Stimulated activated CD8-positive, alpha-beta memory T cell treated with anti-CD3 and anti-CD28 coated beads, Interleukin-15, amount 100 ng/mL, for 48 hours (primary cell): ENCODE results near the gene VSTM2L.

ENCODE experiments used
- DNase-seq, 2 donors: peaks; one replicate each; pipeline ENCODE4 v3.0.0-alpha.2; 2020; ENCODE audit warnings: low read depth in 2 of 2

The VSTM2L gene

DNA sequence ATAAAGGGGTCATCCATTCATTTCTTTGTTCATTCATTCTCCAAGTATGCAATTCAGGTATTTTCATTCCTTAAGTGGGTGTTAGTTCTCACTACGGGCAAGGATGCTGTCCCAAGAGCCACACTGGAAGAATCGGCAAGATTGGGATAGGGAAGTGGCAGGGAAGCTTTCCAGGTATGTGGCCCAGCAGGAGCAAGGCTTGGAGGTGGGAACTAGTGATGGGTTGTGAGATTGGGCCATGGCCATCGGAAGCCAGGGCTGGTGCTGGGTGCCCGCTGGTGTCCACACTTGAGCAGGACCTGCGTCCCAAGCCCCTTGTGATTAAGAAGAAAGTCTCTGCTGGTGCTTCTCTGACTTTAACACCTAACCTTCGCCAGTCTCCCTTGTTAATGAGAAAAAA, 15.1 kb downstream of the VSTM2L start:
- no peak for DNase-seq

DNA sequence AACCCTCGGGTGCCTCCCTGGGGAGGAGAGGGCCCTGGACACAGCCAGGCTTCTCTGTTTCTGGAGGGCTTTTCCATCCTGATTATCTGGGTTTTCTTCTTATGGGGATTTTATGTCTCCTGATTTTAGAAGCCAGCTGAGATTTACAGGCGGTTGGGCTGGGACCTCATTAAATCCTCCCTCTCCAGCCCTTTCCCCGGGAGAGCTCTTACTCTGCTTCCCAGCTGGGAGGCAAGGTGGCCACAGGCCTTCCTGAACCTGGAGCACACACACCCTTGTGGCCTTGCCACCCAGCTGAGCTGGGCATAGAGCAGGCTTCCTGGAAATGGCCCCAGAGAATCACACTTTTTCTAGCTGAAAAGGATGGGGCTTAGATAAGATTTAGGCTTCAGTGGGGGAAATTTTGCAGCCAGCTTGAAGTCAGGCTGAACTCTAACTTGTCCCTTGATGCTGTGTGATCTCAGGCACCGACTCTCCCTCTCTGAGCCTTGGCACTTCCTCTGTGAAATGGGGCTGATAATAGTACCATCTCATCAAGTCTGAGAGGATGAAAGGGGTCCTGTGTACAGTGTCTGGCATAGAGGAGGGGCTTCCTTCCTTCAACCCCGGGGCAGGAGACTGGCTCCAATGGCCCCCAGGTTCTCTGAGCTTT, 16.6 kb downstream of the VSTM2L start:
- no peak for DNase-seq

DNA sequence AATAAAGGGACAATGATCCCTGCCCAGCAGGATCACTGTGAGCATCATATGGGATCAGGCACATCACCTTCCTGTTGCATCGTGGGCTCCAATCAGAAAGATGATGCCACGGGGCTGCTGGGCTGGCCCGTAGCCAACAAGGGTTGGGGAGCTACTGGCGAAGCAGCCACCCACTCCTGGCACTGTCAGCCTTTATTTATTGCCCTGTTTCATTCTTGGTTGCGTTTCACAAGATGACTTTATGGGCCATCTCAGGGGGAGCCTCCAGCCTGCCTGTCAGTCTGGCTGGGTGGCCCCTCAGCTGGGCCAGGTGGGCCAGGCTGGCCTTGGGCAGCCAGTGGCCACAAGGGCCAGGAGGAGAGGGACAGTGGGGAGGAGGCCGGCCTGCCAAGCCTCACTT, 17.3 kb downstream of the VSTM2L start:
- peak in 1 of 2 donors; percentile 22 for DNase-seq

DNA sequence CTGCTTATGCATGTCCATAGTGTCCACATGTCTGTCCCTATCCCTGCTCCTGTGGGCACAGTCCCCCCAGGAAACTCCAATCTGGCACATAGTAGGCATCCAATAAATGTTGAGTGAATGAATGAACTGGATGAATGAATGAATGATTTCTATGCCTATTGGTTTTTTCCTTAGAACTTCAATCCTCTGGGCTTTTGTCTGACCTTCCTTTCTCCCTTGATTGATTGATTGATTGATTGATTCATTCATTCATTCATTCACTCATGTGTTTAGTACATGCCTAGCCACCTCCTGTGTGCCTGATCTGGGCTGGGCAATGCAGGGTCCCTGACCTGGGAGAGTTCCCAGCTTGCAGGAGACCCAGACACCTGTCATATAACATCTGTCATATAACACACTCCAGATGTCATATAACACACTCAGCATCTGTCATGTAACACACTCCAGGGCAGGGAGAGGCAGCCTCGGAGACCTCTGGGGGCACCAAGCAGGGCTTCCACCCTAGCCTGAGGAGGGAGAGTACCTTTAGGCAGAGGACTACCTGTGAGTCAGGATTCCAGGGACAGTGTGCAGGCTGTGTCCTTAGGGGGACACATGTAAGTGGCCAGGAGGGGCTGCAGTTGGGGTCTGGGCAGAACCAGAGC, 17.9 kb downstream of the VSTM2L start:
- DNase-seq = no peak

DNA sequence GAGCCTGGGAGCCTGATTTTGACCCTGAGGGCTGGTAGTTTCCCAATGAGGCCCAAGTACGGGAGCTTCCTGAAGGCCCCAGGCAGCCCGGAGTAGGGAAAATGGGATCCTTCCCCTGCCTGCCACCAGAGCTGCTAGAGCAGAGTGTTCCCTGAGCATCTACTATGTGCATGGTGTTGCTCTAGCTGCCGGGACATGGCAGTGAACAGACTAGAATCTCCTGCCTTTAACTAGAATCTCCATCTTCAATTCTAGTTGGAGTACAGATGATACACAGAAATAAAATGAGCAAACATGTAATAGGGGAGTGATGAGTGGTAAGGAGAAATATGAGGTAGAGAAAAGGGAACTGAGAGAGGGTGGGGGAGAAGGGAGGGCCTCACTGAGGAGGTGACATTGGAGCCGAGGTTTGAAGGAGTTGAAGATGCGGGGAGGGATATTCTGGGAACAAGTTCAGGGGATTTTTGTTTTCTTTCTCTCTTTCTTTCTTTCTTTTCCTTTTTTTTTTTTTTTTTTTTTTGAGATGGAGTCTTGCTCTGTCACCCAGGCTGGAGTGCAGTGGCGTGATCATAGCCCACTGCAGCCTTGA, 18.5 kb downstream of the VSTM2L start:
- no peak for DNase-seq

DNA sequence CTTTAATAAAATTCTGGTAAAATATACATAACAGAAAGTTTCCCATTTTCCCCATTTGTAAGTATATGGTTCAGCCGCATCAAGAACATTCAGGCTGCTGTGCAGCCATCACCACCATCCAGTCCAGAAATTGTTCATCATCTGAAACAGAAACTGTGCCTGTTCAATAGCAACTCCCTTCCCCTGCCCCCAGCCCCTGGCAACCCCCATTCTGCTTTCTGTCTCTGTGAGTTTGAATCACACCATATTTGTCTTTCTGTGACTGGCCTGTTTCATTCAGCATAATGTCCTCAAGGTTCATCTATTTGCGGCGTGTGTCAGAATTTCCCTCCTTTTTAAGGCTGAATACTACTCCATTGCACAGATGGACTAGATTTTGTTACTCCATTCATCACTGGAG, 19.1 kb downstream of the VSTM2L start:
- DNase-seq = peak; percentile 24 to 55

DNA sequence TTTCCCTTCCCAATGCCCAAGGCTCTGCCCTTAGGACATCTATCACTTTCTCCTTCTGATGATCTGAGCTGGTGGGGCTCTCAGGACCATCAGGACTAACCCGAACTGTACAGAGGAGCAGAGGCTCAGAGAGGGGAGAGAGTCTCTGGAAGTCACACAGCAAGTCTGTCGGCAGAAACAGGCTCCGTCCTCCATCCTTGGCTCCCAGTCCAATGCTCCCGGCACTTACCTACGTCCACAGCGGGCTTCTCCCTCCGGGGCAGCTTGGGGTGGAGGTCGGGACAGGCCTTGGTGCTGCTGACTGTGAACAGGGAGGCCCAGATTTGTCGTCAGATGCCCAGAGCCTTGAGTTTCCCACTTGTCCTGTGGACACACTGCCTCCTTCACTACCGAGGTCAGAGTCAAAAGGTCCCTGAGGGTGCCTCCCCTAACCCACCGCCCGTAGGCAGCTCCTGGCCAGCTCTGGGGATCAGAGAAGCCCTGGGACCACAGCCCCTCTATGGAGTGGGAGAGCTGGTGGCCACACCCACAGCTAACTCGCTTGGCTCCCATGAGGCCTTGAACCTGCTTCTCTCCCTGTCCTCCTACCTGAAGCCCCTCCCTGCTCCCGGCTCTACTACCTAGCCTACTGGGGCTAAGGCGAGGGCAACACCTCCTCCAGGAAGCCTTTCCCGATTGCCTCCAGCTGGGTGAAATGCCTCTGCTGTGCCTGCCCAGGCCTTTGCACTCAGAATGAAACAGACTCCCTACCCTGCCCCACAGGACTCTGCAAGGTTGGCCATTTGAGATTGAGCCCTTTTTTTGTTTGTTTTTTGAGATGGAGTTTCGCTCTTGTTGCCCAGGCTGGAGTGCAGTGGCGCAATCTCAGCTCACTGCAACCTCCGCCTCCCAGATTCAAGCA, 22.6 kb downstream of the VSTM2L start:
- DNase-seq = no peak

DNA sequence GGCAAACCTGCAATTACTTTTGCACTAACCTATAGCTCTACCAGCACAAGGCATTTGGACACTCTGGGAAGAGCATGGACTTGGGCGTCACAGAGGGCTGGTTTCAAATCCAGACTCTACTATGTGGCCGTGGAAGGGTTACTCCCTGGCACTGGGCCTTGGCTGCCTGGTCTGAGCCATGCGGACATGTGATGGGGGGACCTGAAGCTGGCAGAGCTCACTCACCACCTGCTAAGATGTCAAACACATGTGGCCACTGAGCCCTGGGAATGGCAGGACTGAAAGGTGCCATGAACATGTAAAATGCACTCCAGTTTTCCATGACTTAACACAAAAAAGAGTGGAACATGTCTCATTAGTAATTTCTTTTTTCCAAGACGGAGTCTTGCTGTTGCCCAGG, 23.7 kb downstream of the VSTM2L start:
- no peak for DNase-seq

DNA sequence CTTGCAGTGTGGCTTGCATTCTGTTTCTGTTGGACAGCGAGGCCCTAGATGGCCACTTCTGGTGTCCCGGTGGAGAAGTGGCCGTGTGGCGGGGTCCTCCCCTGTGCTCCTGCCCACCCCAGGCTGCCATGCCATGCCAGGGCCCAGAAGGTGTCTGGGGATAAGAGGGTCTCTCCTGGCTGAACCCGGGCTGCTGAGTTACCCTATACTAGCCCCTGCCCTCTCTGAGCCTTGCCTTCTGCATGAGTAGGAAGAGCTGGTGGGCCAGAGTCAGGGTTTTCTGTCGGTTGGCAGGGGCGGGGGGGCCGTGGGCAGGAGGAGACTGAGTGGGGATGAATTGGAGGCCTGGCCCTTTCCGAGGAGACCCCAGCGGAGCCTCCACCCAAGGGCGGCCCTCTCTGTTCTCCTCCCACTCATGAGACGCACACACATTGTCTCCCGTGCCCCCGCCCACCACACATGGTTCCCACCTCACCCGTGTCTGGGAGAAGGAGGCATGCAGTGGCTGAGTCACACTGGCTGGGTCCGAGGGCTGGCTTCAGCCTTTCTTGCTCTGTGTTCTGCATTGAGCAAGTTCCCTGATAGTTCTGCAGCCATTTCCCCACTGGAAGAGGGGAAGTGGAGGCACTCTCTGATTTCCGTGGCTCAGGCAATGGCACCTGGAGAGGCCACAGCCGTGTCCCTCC, 24.6 kb downstream of the VSTM2L start:
- DNase-seq = no peak

DNA sequence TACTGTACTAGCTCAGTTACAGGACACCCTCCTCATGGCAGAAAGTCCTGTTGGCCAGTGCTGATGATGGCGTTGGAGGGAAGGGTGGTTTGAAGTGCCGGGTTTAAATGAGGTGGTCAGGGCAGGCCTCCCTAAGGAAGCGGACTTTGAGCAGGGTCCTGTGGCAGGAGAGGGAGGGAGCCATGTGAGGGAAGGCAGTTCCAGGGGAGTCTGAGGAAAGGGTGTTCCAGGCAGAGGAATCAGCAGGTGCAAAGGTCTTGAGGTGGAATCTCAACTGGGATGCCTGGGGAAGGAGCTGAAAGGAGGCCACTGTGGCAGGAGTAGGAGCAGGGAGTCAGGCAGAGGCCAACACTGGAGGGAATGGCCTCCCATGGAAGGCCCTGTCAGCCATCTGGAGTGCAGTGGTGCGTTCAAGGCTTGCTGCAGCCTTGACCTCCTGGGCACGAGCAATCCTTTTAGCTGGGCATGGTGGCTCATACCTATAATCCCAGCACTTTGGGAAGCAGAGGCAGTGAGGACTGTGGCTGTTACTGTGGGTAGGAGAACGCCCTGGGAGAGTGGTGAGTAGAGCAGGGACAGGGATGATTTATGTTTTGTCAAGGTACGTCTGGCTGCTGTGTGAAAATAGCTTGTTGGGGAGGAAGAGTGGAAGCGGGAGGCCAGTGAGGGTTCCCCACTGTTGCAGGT, 26.2 kb downstream of the VSTM2L start:
- DNase-seq = no peak

DNA sequence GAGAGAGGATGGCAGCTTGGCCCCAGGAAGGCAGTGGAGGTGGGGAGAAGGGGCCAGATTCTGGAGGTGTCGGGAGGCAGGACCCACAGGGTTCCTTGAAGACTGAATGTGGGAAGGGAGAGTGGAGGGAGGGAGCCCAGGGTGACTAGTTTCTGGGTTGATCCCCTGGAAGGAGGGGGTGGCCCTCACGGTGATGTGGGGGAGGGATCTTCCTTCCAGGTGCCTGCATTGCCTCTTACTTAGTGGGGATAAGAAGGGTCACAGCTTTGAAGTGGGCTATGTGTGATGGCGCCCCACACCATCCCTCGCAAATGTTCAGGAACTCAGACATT, 26.7 kb downstream of the VSTM2L start:
- DNase-seq = no peak

DNA sequence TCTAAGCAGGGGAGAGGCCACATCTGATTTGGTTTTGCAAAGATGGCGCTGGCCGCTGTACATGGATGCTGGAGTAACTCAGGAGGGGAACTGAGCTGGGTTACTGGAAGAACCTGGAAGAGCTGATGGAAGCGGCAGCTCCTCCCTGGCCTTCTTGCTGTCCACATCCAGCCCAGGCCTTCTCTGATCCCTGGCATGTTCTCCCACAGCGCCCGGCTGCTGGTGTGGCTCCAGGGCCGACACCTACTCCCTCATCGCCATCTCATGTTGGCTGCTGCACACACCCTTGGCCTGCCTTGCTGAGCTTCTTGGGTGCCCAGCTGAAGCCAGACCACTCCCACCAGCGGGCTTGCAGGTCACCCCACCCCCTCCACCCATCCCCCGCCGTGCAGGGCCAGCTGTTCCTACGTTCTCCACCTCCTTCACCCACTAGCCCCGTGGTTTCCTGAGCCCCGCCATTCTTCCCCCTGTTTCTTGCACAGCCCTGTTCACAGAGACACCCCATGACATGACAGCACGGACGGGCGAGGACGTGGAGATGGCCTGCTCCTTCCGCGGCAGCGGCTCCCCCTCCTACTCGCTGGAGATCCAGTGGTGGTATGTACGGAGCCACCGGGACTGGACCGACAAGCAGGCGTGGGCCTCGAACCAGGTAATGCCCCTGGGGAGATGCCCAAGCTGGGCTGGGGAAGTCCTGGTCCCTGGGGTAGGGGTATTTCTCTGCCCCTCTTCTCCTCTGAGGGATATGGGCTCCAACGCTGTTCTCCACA, 28.4 kb downstream of the VSTM2L start:
- DNase-seq = no peak

DNA sequence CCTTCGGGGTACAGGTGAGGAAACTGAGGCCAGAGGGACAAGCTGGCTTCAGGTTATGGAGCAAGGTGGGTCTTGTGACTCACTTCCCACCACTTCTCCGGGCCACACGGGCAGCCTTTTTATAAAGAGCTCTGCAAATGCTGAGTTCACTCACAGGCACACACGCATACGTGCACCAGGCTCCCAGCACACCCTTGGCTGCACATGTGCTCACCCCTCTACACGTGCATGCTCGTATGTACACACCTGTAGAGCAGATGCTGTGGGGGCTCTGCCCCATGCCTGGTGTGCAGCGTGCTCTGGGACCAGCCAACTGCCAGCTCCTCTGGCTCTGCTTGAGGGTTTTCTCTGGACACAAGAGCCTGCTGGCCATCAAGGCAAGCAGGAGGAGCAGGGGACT, 29.1 kb downstream of the VSTM2L start:
- DNase-seq = no peak

DNA sequence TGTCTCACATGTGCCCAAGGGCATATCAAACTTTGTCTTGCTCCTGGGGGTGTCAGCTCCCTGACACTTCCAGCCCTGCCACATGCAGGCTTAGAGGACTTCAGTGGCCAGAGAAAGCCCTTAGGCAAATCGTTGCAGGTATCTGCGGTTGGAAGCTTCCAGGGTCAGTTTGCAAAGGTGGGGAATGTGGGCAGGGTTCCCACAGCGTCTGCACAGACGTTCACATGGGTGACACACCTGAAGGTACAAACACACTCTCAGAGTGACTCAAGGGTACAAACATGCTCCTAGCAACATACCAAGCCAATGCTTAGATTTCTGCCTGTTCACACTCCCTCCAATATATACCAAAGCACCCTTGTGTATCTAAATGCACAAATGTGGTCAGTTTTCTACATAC, 30.0 kb downstream of the VSTM2L start:
- DNase-seq = no peak

DNA sequence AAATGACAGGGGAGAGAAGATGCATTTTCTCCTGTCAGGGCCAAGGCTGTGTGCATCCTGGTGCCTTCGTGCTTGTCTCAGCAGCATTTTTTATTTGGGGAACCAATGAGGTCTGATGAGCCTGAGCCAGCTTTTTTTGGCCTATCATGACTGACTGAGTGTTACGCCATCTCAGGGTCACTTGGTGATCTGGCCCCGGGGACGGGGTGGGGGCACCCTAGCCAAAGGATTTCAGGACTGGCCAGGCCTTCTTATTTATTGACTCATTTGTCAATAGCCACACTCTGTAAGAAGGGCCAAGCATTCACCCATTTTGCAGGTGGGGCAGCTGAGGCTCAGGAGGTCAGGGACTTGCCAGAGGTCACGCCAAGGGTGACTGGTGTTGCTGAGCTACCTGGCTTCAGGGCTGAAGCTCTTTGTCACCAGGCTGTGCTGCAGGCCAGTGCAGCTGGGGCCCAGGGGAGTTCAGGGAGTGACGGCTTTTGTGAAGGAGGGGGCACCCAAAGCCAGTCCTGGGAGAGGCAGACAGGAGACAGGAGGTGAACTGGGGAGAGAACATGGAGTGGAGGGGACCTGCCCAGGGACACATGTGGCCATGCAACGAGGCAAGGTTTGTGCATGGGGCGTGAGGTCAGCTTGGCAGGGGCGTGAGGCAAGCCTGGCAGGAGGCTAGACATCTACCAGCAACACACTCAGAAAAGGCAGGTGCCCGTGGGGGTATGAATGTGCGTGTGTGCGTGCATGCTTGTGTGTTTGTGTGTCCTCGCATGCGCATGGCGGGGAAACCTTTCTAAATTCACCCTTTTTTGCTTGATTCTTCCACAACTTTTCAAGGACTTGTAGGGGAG, 31.1 kb downstream of the VSTM2L start:
- DNase-seq = no peak

DNA sequence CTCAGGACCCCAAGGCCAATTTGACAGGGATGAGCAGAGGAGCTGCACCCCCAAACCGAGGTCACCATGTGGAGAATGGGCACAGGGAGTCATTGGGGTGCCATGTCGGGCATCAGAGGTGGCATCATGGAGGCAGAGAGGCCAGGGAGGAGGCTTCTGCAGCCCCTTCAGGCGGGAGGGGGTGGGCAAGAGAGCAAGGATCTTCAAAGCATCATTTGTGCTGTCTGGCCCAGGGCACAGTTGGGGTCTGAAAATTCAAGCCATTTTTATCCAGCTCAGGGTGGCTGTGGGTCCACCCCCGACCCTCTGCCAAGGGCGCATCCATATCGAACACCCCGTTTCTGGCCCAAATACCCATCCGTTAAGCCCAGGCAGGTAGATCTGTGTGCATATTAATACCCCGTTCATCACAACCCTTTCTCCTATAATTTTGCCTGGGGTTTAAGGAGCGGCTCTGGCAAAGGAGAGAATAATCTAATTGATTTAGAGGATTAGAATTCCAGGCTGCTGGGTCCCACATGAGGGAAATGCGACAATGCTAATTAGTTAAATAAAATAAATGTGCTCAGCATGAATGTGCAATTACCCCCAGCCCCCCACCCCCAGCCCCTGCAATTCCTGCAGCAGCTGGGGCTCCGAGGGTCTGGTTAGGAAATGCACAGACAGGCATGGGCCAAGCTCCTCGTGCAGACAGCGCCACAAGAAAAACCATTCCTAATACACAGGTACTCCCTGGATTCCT, 31.9 kb downstream of the VSTM2L start:
- no peak for DNase-seq

DNA sequence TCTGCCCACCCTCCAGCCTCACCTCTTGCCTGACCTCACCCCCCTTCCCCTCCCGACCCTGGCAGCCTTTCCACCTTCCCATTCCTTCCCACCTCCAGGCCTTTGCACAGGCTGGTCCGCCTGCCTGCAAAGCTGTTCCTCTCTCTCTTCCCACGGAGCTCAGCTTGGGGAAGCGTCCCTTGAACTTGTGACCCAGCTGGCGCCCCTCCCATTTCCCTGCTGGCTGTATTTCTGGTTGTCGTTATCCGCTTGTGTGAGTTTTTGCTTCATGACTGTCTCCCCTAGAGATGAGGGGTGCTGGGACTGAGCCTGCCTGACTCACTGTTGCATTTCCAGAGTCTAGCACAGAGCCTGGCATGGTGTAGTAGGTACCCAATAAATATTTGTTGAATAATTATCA, 32.5 kb downstream of the VSTM2L start:
- no peak for DNase-seq

DNA sequence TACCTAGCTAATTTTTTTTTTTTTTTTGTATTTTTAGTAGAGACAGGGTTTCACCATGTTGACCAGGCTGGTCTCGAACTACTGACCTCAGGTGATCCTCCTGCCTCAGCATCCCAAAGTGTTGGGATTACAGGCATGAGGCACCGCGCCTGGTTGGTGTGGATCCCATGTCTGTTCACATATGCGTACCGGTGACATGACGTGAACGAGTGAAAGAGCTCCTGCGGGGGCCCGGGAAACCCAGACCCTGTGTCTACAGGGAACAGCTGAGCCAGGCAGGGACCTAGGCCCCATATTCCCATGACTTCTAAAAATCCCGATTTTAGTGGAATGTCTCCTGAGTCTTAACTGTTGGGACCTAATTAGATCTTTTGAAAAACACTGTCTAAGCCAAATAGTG, 33.1 kb downstream of the VSTM2L start:
- DNase-seq = no peak

DNA sequence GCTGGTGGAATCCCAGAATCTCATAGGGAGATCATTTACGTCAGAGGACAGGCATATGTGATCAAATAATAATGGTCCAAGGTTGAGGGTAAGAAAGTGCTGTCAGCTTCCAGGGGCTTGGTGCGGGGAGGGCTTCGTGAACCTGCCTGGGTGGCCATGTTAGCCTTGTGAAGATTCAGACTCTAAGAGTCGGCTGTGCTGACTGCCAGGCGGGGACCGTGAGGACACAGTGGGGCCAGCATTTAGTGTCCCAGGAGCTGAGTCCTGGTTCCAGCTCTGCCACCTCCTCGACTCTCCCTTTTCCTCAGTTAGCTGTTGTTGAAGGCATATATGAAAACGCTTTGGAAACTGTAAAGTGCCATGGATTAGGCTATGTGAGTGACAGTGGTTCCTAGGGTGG, 33.5 kb downstream of the VSTM2L start:
- no peak for DNase-seq
